NCI-H1694 (cell line): ENCODE results near the gene PAFAH2.
"Not testable (repeated sequence)": the region's sequence is repeated elsewhere in the genome, so short reads cannot be mapped to it uniquely, and the experiment has no call there.

Experiments
- DNase-seq: peaks from one replicate; lab custom pipeline; 2025; lab: John Stamatoyannopoulos, UW

Gene PAFAH2

DNA sequence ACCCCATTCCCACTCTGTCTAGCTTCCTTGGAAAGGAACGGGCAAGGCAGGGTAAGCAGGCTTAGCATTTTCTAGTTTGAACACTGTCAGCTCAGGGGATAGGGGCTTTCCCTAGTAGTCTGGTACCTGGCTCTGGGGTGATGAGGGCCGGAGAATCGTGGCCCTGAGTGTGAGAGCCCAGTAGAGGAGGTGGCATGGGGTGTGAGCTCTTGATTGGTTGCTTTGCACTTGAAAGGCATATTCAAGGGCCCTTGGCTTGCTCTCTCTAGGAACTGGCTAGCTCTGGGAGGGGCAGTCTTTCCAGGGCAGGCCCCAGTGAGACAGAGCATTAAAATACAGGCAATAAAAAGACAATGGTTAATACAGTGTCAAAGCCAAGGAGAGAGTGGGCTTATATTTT, 13.0 kb upstream of the PAFAH2 start:
- no peak for DNase-seq

DNA sequence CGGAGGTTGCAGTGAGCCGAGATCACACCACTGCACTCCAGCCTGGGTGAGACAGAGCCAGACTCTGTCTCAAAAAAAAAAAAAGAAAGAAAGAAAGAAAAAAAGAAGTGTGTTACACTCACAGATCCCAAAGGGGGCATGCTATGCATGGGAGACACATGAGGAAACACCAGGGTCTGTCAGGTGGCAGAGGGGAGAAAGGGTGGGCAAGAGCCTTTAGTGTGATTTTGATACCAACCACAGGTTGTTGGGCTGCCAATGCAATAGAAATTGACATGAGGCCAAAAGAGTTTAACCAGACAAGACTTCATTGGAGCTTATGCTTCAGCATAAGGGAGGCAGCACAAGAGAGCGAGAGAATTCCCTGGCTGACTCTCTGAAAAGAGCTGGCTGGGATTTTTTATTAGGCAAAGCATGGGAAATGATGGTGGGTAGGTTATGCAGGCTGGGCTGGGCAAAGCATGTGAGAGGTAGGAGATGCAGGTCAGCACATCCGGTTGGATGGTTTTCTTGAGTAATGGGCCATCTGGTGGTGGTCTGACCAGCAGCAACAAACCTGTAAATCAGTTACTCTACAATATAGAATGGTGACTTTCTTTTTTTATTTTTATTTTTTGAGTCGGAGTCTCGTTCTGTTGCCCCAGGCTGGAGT, 12.1 kb upstream of the PAFAH2 start:
- DNase-seq: peak; percentile 43

DNA sequence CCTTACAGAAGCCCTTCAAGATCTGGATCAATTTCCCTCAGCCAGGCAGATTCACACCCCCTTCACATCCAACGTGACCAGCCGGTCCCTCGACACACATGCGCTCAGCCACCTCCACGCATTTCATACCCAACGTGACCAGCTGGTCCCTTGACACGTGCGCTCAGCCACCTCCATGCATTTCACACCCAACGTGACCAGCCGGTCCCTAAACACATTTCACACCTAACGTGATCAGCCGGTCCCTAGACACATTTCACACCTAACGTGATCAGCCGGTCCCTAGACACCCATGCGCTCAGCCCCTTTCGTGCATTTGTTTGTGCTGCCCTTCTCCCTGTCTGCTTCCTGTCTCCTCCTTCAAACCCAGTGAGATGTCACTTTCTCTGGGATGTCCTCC, 8.8 kb upstream of the PAFAH2 start:
- DNase-seq: no peak

GRCh38 chr1:26005434-26006105, 7.7 kb upstream of the PAFAH2 start:
- DNase-seq: no peak

DNA sequence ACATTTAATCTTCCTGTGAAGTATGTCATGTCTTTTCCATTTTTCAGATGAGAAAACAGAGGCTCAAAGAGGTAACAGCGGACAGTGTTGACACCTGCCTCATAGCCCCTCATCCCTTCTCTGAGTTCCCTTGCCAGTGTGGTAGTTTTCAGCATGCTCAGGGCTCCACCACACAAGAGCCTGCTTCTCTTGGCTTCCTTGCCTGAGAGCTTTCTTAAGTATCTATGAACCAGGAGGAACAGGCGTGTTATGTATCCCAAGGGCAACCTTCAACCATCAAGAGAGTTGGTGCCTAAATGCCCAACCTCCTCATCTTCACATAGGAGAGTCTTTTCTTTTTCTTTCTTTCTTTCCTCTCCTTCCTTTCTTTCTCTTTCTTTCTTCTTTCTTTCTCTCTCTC, 5.9 kb upstream of the PAFAH2 start:
- DNase-seq: no peak

DNA sequence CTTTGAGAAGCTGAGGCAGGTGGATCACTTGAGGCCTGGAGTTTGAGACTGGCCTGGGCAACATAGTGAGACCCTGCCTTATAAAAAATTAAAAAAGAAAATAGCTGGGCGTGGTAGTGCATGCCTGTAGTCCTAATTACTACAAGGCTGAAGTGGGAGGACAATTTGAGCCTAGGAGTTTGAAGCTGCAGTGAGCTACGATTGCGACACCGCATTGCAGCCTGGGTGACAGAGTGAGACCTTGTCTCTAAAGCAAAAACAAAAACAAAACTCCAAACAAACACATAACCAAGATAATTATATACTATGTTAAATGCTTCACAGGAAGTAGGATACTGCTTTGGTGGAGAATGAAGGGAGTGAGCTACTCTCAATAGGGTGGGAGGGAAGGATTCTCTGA, 5.4 kb upstream of the PAFAH2 start:
- DNase-seq: no peak

GRCh38 chr1:25999041-25999800, 1.4 kb upstream of the PAFAH2 start:
- no peak for DNase-seq

DNA sequence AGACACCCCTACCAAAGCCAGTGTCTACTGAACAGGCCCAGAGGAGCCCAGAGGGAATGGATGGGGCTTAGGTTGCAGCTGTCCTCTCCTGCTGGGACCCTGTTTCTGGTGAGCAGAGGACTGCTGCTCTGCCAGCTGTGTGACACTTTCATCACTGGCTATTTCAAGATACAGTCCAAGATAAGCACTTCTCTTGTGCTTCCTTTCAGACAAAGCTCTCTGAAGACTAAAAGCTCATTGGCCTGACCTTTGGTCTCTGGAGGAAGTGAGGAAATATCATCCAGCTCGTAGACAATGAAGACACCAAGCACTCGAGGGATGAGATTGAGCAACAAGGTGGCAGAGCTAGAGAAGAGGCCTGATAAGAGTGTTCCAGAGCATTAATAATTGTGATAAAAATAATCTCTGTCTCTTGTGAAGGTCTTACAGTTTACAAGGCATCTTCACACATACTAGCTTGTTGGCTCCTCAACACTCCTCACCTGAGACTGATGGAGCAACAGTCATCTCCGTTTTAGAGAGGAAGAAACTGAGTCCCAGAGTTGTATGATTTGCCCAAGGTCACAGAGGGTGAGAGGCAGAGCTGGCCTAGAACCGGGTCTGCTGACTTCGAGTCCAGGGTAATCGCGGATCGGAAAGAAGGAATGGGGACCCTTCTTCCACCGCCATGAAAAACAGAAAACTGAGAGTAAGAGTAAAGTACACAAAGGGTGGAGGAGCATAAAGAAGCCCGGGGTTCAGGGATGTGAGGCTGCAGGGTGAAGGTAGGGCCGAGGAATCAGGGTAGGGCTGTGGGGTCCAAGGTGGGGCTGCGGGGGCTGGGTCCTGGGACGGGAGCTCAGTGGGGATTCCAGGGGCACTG, 666 bp downstream of the PAFAH2 start:
- DNase-seq: no peak

- DNase-seq: no peak
Observed at GRCh38 chr1:25994402-25995150, 3.3 kb downstream of the PAFAH2 start.

DNA sequence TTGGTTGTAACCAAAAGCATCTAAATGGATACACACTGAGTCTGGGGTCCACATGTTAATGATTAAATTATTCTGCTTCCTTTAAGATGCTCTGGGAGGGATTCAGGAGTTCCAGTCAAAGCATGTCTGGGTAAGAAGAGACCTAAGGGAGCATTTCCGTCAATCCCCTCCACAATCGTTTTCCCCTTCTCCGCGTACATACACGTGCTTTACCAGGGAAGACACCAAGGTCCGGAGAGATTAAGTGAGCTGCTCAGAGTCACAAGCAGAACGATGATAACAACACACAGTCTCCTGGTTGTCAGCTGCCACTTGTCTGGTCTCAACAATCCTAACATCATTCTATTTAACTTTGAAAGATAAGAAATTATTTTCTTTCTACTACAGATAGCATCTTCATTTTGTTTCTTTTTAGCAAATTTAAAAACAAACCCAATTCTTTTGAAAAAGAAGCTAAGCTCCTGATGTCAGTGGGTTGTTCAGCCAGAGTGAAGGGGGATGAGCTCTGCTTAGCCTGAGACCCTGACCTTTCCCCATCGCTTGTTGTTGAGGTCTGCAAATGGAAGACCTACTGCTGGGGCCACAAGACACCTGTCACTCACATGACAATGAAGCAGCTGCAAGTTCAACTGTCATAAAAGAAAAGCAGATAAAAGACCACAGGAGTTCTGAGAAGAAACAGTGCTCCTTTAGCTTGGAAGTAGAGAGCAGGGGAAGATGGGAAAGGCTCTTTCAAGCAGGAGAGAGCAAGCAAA, 4.5 kb downstream of the PAFAH2 start:
- no peak for DNase-seq

DNA sequence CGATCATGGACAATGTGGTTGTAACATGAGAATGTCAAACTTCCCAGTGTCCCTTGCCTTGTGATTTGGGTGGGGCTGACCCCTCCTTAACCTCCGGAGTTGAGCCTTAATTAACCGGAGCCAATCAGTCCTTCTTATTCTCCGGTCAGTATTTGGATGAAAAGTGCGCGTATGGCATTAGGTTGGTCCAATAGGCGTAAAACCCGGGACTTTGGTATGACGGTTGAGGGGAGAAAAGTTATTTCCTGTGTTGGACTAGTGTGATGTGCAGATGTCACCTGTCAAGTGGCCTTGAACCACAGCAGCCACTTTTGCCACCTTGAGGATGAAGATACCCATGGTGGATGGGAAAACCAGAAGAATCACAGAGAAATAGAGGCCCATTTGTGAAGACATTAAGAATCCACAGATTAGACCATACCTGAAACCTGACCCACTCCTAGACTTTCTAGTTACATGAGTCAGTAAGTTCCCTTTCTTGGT, 5.1 kb downstream of the PAFAH2 start:
- no peak for DNase-seq

DNA sequence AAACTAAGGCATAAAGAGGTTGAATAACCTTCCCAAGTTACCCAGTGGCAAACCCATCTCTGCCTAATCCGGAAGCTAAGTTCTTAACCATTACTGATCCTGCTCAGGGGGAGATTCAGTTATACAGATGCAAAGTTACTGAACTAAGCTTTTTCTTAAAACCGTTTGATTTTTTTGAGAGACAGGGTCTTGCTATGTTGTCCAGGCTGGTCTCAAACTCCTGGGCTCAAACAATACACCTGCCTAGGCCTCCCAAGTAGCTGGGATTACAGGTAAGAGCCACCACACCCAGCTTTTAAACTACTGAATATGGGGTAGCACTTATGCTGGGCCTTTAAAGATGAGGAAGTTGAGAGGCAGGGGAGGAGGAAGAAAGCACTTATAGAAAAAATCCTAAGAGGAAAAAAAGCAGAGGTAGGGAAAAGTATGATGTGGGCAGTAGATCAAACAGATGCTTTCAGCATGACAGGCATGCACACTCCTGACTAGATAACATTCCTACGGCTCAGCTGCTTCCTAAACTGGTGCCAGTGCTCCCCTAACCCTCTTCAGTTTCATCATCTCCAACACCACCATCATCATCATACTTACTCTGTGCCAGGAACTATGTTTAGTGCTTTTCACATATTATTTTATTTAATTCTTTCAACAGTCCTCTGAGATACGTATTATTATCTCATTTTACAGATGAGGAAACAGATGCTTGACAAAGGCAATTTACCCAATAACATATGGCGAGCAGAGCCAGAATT, 5.8 kb downstream of the PAFAH2 start:
- no peak for DNase-seq

DNA sequence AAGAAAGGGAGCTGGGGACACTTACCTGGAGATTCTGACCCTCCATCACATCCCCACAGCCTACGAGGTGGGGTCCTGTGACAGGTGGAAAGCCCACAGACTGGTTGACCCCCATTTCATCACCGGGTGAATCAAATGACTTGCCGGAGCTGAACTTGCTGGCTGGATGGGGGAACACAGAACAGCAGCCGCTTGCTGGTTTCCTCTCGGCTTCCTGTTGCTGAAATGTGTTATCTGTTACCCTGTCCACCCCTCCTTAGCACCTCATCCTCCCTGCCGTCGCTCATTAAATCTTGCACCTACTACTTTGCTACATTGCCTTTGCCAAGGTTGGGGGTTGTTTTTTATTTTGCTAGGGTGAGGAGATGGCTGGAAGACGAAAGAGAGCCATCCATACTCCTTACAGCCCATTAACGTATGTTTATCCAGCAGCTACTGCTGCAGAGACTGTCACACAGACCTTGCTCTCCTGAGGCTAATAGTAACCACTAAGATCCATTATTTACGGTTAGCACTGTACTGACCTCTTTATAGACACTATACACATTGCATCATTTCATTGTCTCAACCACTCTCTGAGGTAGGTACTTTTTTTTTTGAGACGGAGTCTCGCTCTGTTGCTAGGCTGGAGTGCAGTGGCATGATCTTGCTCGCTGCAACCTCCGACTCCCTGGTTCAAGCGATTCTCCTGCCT, 7.0 kb downstream of the PAFAH2 start:
- DNase-seq: no peak

GRCh38 chr1:25990251-25990650, 7.6 kb downstream of the PAFAH2 start:
- DNase-seq: no peak

GRCh38 chr1:25989440-25990234, 8.2 kb downstream of the PAFAH2 start:
- no peak for DNase-seq

- no peak for DNase-seq
Observed at GRCh38 chr1:25987951-25988350, 9.9 kb downstream of the PAFAH2 start.

- not testable (repeated sequence) for DNase-seq
Observed at GRCh38 chr1:25986773-25987172, 11.1 kb downstream of the PAFAH2 start.

GRCh38 chr1:25985670-25986069, 12.2 kb downstream of the PAFAH2 start:
- no peak for DNase-seq
